T-helper 2 cell treated with Interferon-gamma antibody and Interleukin-4, amounts not matched to agents 5 μg/mL and 100 μg/mL, for 36 hours (primary cell): ENCODE measurements around the gene LAMA2.

Experiments used
- DNase-seq: peaks from one replicate; pipeline ENCODE4 v3.0.0; 2021; ENCODE audit warnings: low spot score
- H3K27ac Mint-ChIP-seq: one replicate; pipeline ENCODE4 v1.8.0; 2021; ENCODE audit warnings: mild to moderate bottlenecking, mixed read lengths
- H3K27me3 Mint-ChIP-seq: one replicate; pipeline ENCODE4 v1.8.0; 2021; ENCODE audit warnings: low read depth, mixed read lengths
- H3K36me3 Mint-ChIP-seq: one replicate; pipeline ENCODE4 v1.8.0; 2021; ENCODE audit warnings: low read depth, mixed read lengths
- H3K4me1 Mint-ChIP-seq: one replicate; pipeline ENCODE4 v1.8.0; 2021; ENCODE audit warnings: low read depth, mixed read lengths
- H3K4me3 Mint-ChIP-seq: one replicate; pipeline ENCODE4 v1.8.0; 2022; ENCODE audit warnings: mild to moderate bottlenecking, moderate library complexity, mixed read lengths
- H3K9me3 Mint-ChIP-seq: one replicate; pipeline ENCODE4 v1.8.0; 2021; ENCODE audit warnings: mixed read lengths

The LAMA2 gene

GRCh38 chr6:129270450-129270849, 387.5 kb downstream of the LAMA2 start:
- no peaks in the 10 kb centered on the region for H3K27me3 Mint-ChIP-seq
- no peaks in the 10 kb centered on the region for H3K4me1 Mint-ChIP-seq
- no peak for DNase-seq
- H3K27ac Mint-ChIP-seq, result no peak overlapping the region
- no peaks in the 10 kb centered on the region for H3K9me3 Mint-ChIP-seq
- H3K36me3 Mint-ChIP-seq, result no peaks in the 10 kb centered on the region
- no peak overlapping the region for H3K4me3 Mint-ChIP-seq

- no peak for DNase-seq
- no peaks in the 10 kb centered on the region for H3K36me3 Mint-ChIP-seq
- no peaks in the 10 kb centered on the region for H3K4me1 Mint-ChIP-seq
- no peak overlapping the region for H3K27ac Mint-ChIP-seq
- no peak overlapping the region for H3K4me3 Mint-ChIP-seq
- peaks cover 3% of the 10 kb centered on the region for H3K27me3 Mint-ChIP-seq
- no peaks in the 10 kb centered on the region for H3K9me3 Mint-ChIP-seq
Observed at GRCh38 chr6:129273161-129273560, 390.2 kb downstream of the LAMA2 start.

GRCh38 chr6:129276461-129276860, 393.5 kb downstream of the LAMA2 start:
- no peak for DNase-seq

GRCh38 chr6:129276986-129277385, 394.0 kb downstream of the LAMA2 start:
- Mint-ChIP-seq H3K27ac (no peak overlapping the region), H3K27me3 (peaks cover 3% of the 10 kb centered on the region), H3K4me1 (peaks cover 7% of the 10 kb centered on the region), H3K4me3 (no peak overlapping the region), H3K36me3 (no peaks in the 10 kb centered on the region), H3K9me3 (no peaks in the 10 kb centered on the region)
- no peak for DNase-seq

More at GRCh38 chr6:129276461-129276860, 393.5 kb downstream of the LAMA2 start:
- peaks cover 3% of the 10 kb centered on the region for H3K27me3 Mint-ChIP-seq
- no peak overlapping the region for H3K27ac Mint-ChIP-seq
- H3K4me1 Mint-ChIP-seq, result peaks cover 7% of the 10 kb centered on the region
- no peak overlapping the region for H3K4me3 Mint-ChIP-seq
- no peaks in the 10 kb centered on the region for H3K36me3 Mint-ChIP-seq
- no peaks in the 10 kb centered on the region for H3K9me3 Mint-ChIP-seq

- DNase-seq, result no peak
- Mint-ChIP-seq H3K27me3 (peaks cover 3% of the 10 kb centered on the region), H3K9me3 (no peaks in the 10 kb centered on the region), H3K4me3 (no peak overlapping the region), H3K36me3 (no peaks in the 10 kb centered on the region), H3K4me1 (peaks cover 7% of the 10 kb centered on the region), H3K27ac (no peak overlapping the region)
Observed at GRCh38 chr6:129279343-129280292, 396.7 kb downstream of the LAMA2 start.

- Mint-ChIP-seq H3K27me3 (peaks cover 3% of the 10 kb centered on the region), H3K27ac (no peak overlapping the region), H3K9me3 (no peaks in the 10 kb centered on the region), H3K4me3 (no peak overlapping the region), H3K4me1 (peaks cover 7% of the 10 kb centered on the region), H3K36me3 (no peaks in the 10 kb centered on the region)
- no peak for DNase-seq
Observed at GRCh38 chr6:129280293-129280644, 397.3 kb downstream of the LAMA2 start.

- H3K27ac Mint-ChIP-seq, result no peak overlapping the region
- no peaks in the 10 kb centered on the region for H3K36me3 Mint-ChIP-seq
- peaks cover 7% of the 10 kb centered on the region for H3K4me1 Mint-ChIP-seq
- peaks cover 3% of the 10 kb centered on the region for H3K27me3 Mint-ChIP-seq
- H3K9me3 Mint-ChIP-seq, result no peaks in the 10 kb centered on the region
- DNase-seq, result no peak
- no peak overlapping the region for H3K4me3 Mint-ChIP-seq
Observed at GRCh38 chr6:129280749-129281148, 397.8 kb downstream of the LAMA2 start.

- Mint-ChIP-seq H3K4me3 (no peak overlapping the region), H3K36me3 (no peaks in the 10 kb centered on the region), H3K27ac (no peak overlapping the region), H3K9me3 (no peaks in the 10 kb centered on the region), H3K27me3 (peaks cover 2% of the 10 kb centered on the region), H3K4me1 (peaks cover 7% of the 10 kb centered on the region)
- DNase-seq, result no peak
Observed at GRCh38 chr6:129281168-129281796, 398.3 kb downstream of the LAMA2 start.

- Mint-ChIP-seq H3K36me3 (no peaks in the 10 kb centered on the region), H3K4me1 (peaks cover 7% of the 10 kb centered on the region), H3K4me3 (no peak overlapping the region), H3K27me3 (peaks cover 2% of the 10 kb centered on the region), H3K9me3 (no peaks in the 10 kb centered on the region), H3K27ac (no peak overlapping the region)
- no peak for DNase-seq
Observed at GRCh38 chr6:129282019-129282418, 399.1 kb downstream of the LAMA2 start.

GRCh38 chr6:129284225-129284624, 401.3 kb downstream of the LAMA2 start:
- Mint-ChIP-seq H3K36me3 (no peaks in the 10 kb centered on the region), H3K27me3 (peaks cover 2% of the 10 kb centered on the region), H3K4me1 (peaks cover 7% of the 10 kb centered on the region), H3K27ac (no peak overlapping the region), H3K9me3 (no peaks in the 10 kb centered on the region), H3K4me3 (no peak overlapping the region)
- DNase-seq, result no peak

GRCh38 chr6:129287231-129288177, 404.6 kb downstream of the LAMA2 start:
- DNase-seq, result no peak
- Mint-ChIP-seq H3K9me3 (no peaks in the 10 kb centered on the region), H3K27me3 (peaks cover 2% of the 10 kb centered on the region), H3K4me1 (no peaks in the 10 kb centered on the region), H3K36me3 (no peaks in the 10 kb centered on the region), H3K27ac (no peak overlapping the region), H3K4me3 (no peak overlapping the region)

GRCh38 chr6:129289442-129289841, 406.5 kb downstream of the LAMA2 start:
- Mint-ChIP-seq H3K27me3 (peaks cover 2% of the 10 kb centered on the region), H3K27ac (no peak overlapping the region), H3K4me1 (no peaks in the 10 kb centered on the region), H3K36me3 (no peaks in the 10 kb centered on the region), H3K9me3 (no peaks in the 10 kb centered on the region), H3K4me3 (no peak overlapping the region)
- DNase-seq, result no peak

- Mint-ChIP-seq H3K27me3 (no peaks in the 10 kb centered on the region), H3K36me3 (no peaks in the 10 kb centered on the region), H3K27ac (no peak overlapping the region), H3K4me1 (no peaks in the 10 kb centered on the region), H3K4me3 (no peak overlapping the region), H3K9me3 (no peaks in the 10 kb centered on the region)
- no peak for DNase-seq
Observed at GRCh38 chr6:129292836-129293235, 409.9 kb downstream of the LAMA2 start.

- Mint-ChIP-seq H3K36me3 (no peaks in the 10 kb centered on the region), H3K4me1 (no peaks in the 10 kb centered on the region), H3K4me3 (no peak overlapping the region), H3K27me3 (peaks cover 3% of the 10 kb centered on the region), H3K27ac (no peak overlapping the region), H3K9me3 (no peaks in the 10 kb centered on the region)
- DNase-seq, result no peak
Observed at GRCh38 chr6:129297592-129297991, 414.7 kb downstream of the LAMA2 start.
